ENCODE results near the gene DGAT2.

- TF ChIP-seq POLR2AphosphoS5 (IDR thresholded peaks at IDR 0.05; ENCODE audit: low read depth, low read length) (no peak), POLR2A (IDR thresholded peaks at IDR 0.05; ENCODE audit: low read depth, low read length) (no peak)
Measured at GRCh38 chr11:75728992-75729391, 39.6 kb upstream of the DGAT2 start.
